NCI-H2107 treated with DMSO at 0.1 percent for 48 hours (cell line): ENCODE results near the gene LYZL6.
"Not testable (repeated sequence)": the region's sequence is repeated elsewhere in the genome, so short reads cannot be mapped to it uniquely, and the experiment has no call there.

Experiments
- DNase-seq: peaks from one replicate; lab custom pipeline; 2025; ENCODE audit not compliant: unreplicated experiment; lab: John Stamatoyannopoulos, UW

Gene LYZL6

DNA sequence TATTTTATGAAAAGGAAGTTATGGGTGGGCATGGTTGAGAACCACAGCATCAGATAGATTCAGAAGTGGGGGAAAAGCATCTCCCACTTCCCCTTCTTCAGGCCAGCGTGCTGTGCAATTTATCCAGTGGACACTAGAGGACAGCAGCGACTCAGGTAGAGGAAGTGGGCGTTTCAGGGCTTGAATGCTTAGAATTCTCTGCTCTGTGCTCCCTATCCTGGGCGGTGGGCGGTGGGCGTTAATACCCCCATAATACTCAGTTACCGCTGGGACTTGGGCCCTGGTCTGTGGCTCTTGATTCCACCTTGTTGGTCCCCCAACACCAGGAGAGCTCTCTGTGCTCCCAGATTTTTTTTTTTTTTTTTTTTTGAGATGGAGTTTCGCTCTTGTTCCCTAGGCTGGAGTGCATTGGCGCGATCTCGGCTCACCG lies 3.7 kb upstream of the LYZL6 start:
- peak; percentile 58 for DNase-seq

GRCh38 chr17:35944151-35944550 lies 638 bp upstream of the LYZL6 start:
- DNase-seq: no peak

GRCh38 chr17:35942588-35943186 lies 826 bp downstream of the LYZL6 start:
- DNase-seq: no peak

DNA sequence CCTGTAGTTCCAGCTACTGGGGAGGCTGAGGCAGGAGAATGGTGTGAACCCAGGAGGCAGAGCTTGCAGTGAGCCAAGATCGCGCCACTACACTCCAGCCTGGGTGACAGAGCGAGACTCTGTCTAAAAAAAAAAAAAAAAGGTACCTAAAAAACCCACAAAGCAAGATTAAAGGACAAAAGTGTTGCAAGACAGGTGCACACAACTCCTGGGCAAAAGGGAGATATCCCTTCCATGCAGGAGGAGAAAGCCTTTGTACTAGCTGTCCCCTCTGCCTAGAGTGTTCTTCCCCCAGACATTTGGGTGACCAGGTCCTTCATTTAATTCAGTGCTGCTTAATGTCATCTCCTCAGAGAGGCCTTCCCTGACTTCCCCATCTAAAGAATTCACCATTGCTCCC lies 5.0 kb downstream of the LYZL6 start:
- not testable (repeated sequence) for DNase-seq

DNA sequence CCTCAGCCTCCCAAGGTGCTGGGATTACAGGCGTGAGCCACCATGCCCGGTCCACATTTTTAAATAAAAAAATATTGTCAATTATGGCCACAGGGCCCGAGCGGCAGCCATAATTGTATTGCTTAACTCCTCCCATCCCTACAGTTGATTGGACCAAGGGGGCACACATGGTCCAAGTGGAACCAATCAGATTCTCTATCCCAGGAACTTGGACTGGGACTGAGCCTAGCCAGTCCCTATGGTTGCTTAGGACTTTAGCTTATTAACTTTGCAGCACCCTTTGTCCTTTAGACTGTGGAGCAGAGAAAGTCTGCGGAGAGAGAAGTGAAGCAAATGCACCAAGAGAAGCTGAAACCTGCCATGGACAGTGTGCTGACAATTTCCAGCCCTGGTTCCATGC lies 7.5 kb downstream of the LYZL6 start:
- DNase-seq: no peak

GRCh38 chr17:35934760-35935159 lies 8.8 kb downstream of the LYZL6 start:
- no peak for DNase-seq

DNA sequence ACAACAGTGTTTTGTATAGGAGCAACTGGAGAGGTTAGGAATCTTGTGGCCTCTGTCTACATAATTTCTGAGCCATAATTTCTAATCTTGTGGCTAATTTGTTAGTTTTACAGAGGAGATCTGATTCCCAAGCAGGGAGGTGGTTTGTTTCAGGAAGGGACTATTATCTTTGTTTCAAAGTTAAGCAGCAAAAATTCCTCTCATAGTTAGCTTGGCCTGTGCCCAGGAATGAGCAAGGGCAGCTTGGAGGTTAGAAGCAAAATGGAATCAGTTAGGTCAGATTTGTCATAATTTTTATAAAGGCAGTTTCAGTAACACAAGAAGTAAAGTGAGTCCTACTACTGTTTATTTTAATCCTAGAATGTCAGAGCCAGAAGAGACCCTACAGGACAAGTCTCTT lies 10.9 kb downstream of the LYZL6 start:
- DNase-seq: no peak

- no peak for DNase-seq
These were observed 11.6 kb downstream of the LYZL6 start for GRCh38 chr17:35931794-35932425.

- DNase-seq: peak; percentile 85
These were observed 13.1 kb downstream of the LYZL6 start, which contains the start of gene RDM1 for GRCh38 chr17:35930211-35931065. Gene RDM1 (minus strand): TSS chr17:35930773. CDS start chr17:35930727, 46 bp downstream.

GRCh38 chr17:35927714-35928113 lies 15.8 kb downstream of the LYZL6 start:
- no peak for DNase-seq

- DNase-seq: no peak
These were observed 19.9 kb downstream of the LYZL6 start for GRCh38 chr17:35923609-35924114.

- DNase-seq: no peak
These were observed 23.3 kb downstream of the LYZL6 start for GRCh38 chr17:35920229-35920628.

- no peak for DNase-seq
These were observed 24.8 kb downstream of the LYZL6 start for GRCh38 chr17:35918665-35919064.

GRCh38 chr17:35917519-35918213 lies 25.8 kb downstream of the LYZL6 start:
- DNase-seq: no peak

DNA sequence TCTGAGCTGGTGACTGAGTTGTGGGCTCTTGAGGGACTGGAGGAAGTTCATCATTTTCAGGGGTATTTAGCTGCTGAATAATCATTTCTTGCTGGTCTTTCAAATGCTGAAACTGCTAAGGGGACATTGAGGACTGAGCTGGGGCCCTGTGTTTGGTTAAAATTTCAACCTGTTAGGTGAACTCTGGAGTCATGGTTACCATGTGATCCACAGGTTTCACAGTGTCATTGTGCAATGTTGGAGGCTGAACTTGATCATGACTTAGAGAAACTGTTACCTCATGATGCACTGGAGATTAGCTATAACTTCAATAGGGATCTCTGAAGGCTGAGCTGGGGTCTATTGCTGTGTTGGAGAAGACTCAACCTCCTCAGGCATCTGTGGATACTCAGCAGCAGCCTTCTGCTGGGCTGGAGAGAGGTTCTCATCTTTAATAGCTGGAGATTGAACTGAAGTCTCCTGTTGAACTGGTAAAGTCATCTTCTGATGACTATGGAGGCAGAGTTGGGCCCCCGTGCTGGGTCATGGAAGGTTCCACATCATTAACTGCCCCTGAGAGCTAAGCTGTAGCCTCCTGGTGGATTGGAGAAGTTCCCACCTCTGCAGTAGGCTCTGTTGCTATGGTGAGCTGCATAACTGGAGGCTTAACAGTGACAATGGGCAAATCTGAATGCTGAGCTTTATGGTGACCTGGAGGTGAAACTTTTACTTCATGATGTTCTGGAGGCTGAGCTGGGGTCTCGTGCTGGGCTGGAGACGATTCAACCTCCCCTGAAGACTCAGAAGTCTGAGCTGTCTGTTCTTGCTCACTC lies 28.2 kb downstream of the LYZL6 start:
- no peak for DNase-seq

GRCh38 chr17:35914354-35914753 lies 29.2 kb downstream of the LYZL6 start:
- no peak for DNase-seq

- DNase-seq: no peak
These were observed 29.9 kb downstream of the LYZL6 start for GRCh38 chr17:35913609-35914008.

DNA sequence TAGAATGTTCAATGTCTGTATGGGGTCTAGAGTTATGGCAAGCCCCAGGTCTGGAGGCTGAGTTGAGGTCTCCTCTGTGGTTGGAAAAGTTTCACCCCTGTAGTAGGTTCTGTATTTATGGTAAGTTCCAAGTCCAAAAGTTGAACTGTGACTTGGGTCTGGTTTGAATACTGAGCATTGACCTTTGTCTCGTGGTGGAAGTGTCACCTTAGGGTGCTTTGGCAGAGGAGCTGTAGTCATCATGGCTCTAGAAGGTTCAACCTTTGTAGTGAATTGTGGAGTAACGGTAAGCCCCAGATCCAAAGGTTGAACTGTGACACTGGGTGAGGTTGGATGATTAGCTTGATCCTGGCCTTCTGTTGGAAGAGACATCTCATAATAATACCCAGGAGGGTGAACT lies 30.6 kb downstream of the LYZL6 start:
- no peak for DNase-seq

DNA sequence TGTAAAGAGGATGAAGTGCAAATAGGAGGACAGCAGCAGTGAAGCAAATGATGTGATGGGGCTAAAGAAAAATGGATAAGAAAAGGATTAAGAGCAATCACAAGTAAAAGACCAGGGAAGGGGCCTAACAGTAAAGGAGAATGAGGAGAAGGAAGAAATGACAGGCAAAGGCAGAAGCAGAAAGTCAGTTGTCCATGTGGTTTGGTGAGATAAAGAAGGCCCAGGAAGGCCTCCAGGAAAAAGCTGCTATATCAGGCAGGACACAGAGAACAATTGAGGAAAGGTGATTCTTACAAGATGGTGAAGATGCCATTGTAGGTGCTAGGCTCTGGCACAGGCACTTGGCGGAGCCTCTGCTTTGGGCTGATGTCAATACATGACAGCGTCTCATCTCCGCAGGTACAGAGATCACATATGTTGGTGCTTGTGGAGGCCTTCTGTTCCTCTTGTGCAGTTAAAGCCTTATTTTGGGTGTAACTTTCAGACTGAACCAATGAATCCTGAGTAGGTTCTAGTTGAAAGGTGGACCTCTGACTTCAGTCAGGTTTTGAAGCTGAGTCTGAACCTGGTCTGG lies 31.1 kb downstream of the LYZL6 start:
- DNase-seq: no peak

DNA sequence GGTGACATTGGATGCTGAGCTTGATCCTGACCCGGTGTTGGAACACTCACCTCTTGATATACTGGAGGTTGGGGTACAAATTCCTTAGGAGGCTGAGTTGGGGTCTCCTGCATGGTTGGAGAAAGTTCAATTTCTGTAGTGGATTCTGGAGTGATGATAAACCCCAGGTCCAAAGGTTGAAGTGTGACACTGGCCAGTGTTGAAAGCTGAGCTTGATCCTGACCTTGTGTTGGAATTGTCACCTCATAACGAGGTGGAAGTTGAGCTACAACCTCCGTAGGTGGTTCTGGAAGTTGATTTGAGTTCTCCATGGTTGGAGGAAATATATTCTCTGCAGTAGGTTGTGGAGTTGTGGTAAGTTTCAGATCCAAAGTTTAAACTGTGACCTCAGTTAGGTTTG lies 34.1 kb downstream of the LYZL6 start:
- no peak for DNase-seq
